SK-N-SH (cell line): ENCODE measurements around the gene KNDC1. TPM values are rescaled to one million over a fixed set of nuclear protein-coding genes. Genes with fewer than 3 reads are reported as not detected.

Experiments used
- CTCF ChIA-PET: fragments of 300-600, 350-600 bp; formaldehyde crosslinking; extraction: SDS; loops from one replicate; lab custom pipeline; 2021; lab: Yijun Ruan, JAX
- POLR2A ChIA-PET: fragments of 350-600 bp; sonication (Branson Sonifier 250); formaldehyde crosslinking; extraction: SDS; loops from one replicate; lab custom pipeline; 2020; ENCODE audit warnings: antibody characterized with exemption, inconsistent platforms; lab: Yijun Ruan, JAX
- DNase-seq: peaks from one replicate; pipeline ENCODE4 v3.0.0; 2012
- H2AFZ ChIP-seq: fragments of 200-600 bp; sonication (generic); 2 replicates; pipeline ENCODE4 v1.8.1; 2016; ENCODE audit warnings: antibody characterized with exemption, mild to moderate bottlenecking, low read depth
- H3F3A ChIP-seq: fragments of 200-600 bp; sonication (generic); replicated peaks from 2 replicates; pipeline ENCODE3; 2016; ENCODE audit warnings: antibody characterized with exemption, mild to moderate bottlenecking; ENCODE audit not compliant: insufficient read depth
- H3K27ac ChIP-seq, 2 experiments: fragments of 200-500 bp in 1 of 2; fragments of 200-600 bp in 1 of 2; sonication (Bioruptor generic) in 1 of 2; sonication (generic), shearing (Covaris generic) in 1 of 2; 2 replicates each; pipeline versions ENCODE4 v1.5.1 to v1.6.1; 2014 to 2016; ENCODE audit warnings: low read depth in 2 of 2, inconsistent platforms in 1 of 2, low read length in 1 of 2, mild to moderate bottlenecking in 1 of 2, mixed read lengths in 1 of 2
- H3K27me3 ChIP-seq: fragments of 200-600 bp; sonication (generic), shearing (Covaris generic); 2 replicates; pipeline ENCODE4 v1.6.1; 2016; ENCODE audit warnings: mixed run types; ENCODE audit not compliant: insufficient read depth
- H3K36me3 ChIP-seq, 2 experiments: fragments of 200-500 bp in 1 of 2; fragments of 200-600 bp in 1 of 2; sonication (Bioruptor generic) in 1 of 2; sonication (generic) in 1 of 2; replicated peaks in 1 of 2; 2 replicates each; pipeline versions ENCODE3 to v1.5.1; 2014 to 2016; ENCODE audit warnings: low read length in 1 of 2, mild to moderate bottlenecking in 1 of 2; ENCODE audit not compliant: insufficient read depth in 2 of 2, control insufficient read depth in 1 of 2
- H3K4me1 ChIP-seq, 2 experiments: fragments of 200-500 bp in 1 of 2; fragments of 200-600 bp in 1 of 2; sonication (Bioruptor generic) in 1 of 2; sonication (generic), shearing (Covaris generic) in 1 of 2; 2 replicates each; pipeline versions ENCODE4 v1.5.1 to v1.6.1; 2014 to 2016; ENCODE audit warnings: low read depth in 1 of 2, low read length in 1 of 2, mixed run types in 1 of 2; ENCODE audit not compliant: insufficient read depth in 2 of 2, control insufficient read depth in 1 of 2
- H3K4me2 ChIP-seq: fragments of 200-600 bp; sonication (generic), shearing (Covaris generic); 2 replicates; pipeline ENCODE4 v1.6.1; 2017; ENCODE audit warnings: mixed run types
- H3K4me3 ChIP-seq, 2 experiments: fragments of 200-500 bp in 1 of 2; fragments of 200-600 bp in 1 of 2; sonication (Bioruptor generic) in 1 of 2; sonication (generic), shearing (Covaris generic) in 1 of 2; 2 replicates each; pipeline versions ENCODE4 v1.5.1 to v1.8.1; 2014 to 2016; ENCODE audit warnings: low read depth in 2 of 2, inconsistent platforms in 1 of 2, low read length in 1 of 2, mild to moderate bottlenecking in 1 of 2, mixed read lengths in 1 of 2, moderate library complexity in 1 of 2
- H3K79me2 ChIP-seq: fragments of 200-600 bp; sonication (generic); 2 replicates; pipeline ENCODE4 v1.8.1; 2017; ENCODE audit warnings: mild to moderate bottlenecking; ENCODE audit not compliant: insufficient read depth
- H3K9ac ChIP-seq: fragments of 200-600 bp; sonication (generic); 2 replicates; pipeline ENCODE4 v1.6.1; 2017; ENCODE audit warnings: mixed run types
- H3K9me2 ChIP-seq: fragments of 200-600 bp; sonication (generic); 2 replicates; pipeline ENCODE4 v1.6.1; 2017; ENCODE audit warnings: mixed run types
- H3K9me3 ChIP-seq: fragments of 200-600 bp; sonication (generic); 2 replicates; pipeline ENCODE4 v1.6.1; 2017; ENCODE audit warnings: mixed run types, mild to moderate bottlenecking, moderate library complexity
- H4K20me1 ChIP-seq: fragments of 200-600 bp; sonication (generic); 2 replicates; pipeline ENCODE4 v1.6.1; 2017; ENCODE audit warnings: mild to moderate bottlenecking, mixed run types; ENCODE audit not compliant: insufficient read depth
- CTCF ChIP-seq: fragments of 200-600 bp; sonication (generic); IDR thresholded peaks from 2 replicates; pipeline ENCODE4 v1.6.1; 2017; ENCODE audit warnings: antibody characterized with exemption, mild to moderate bottlenecking, moderate library complexity
- ELF1 ChIP-seq: IDR thresholded peaks from 2 replicates; pipeline ENCODE4 v1.4.0; 2012
- EZH2phosphoT487 ChIP-seq: fragments of 200-600 bp; sonication (generic); IDR thresholded peaks from 2 replicates; pipeline ENCODE4 v1.6.1; 2017; ENCODE audit warnings: low read depth, mixed run types, mild to moderate bottlenecking, antibody characterized with exemption, moderate library complexity, borderline replicate concordance
- FOSL2 ChIP-seq: IDR thresholded peaks from 2 replicates; pipeline ENCODE4 v1.4.0; 2012; ENCODE audit warnings: low read depth, mild to moderate bottlenecking, moderate library complexity, borderline replicate concordance
- FOXJ3 ChIP-seq: sonication (generic); formaldehyde crosslinking; IDR thresholded peaks from 2 replicates; pipeline ENCODE4 v1.5.1; 2020; ENCODE audit warnings: mild to moderate bottlenecking, missing genetic modification reagents
- GABPA ChIP-seq: IDR thresholded peaks from 2 replicates; pipeline ENCODE4 v1.4.0; 2012; ENCODE audit warnings: low read depth, mild to moderate bottlenecking
- GATA2 ChIP-seq: sonication (generic); formaldehyde crosslinking; IDR thresholded peaks from 2 replicates; pipeline ENCODE4 v1.5.0; 2020; ENCODE audit warnings: mild to moderate bottlenecking, missing genetic modification reagents
- MEF2A ChIP-seq: IDR thresholded peaks from 2 replicates; pipeline ENCODE4 v1.4.0; 2012; ENCODE audit warnings: low read depth, borderline replicate concordance
- NFIC ChIP-seq: IDR thresholded peaks from 2 replicates; pipeline ENCODE4 v1.4.0; 2012; ENCODE audit warnings: borderline replicate concordance
- NRF1 ChIP-seq: IDR thresholded peaks from 2 replicates; pipeline ENCODE4 v1.6.1; 2012; ENCODE audit warnings: low read depth, mild to moderate bottlenecking, low read length
- PBX3 ChIP-seq: IDR thresholded peaks from 2 replicates; pipeline ENCODE4; 2012
- POLR2AphosphoS5 ChIP-seq: IDR thresholded peaks from 2 replicates; pipeline ENCODE4 v1.6.1; 2012; ENCODE audit warnings: low read depth, low read length
- RFX5 ChIP-seq: IDR thresholded peaks from 2 replicates; pipeline ENCODE4 v1.6.1; 2012; ENCODE audit warnings: mild to moderate bottlenecking, improper control_type of control experiment, low read length
- RXRA ChIP-seq: IDR thresholded peaks from 2 replicates; pipeline ENCODE4 v1.4.0; 2012; ENCODE audit warnings: low read depth, mild to moderate bottlenecking, borderline replicate concordance
- TAF1 ChIP-seq: IDR thresholded peaks from 2 replicates; pipeline ENCODE4 v1.6.1; 2012; ENCODE audit warnings: low read depth, mild to moderate bottlenecking, low read length, moderate library complexity, borderline replicate concordance
- TEAD4 ChIP-seq: IDR thresholded peaks from 2 replicates; pipeline ENCODE4 v1.4.0; 2012; ENCODE audit warnings: mild to moderate bottlenecking, borderline replicate concordance; ENCODE audit not compliant: insufficient read depth
- USF1 ChIP-seq: IDR thresholded peaks from 2 replicates; pipeline ENCODE4 v1.4.0; 2012; ENCODE audit warnings: low read depth, borderline replicate concordance
- USF2 ChIP-seq: fragments of 150-350 bp; IDR thresholded peaks from 2 replicates; pipeline ENCODE4 v1.6.1; 2017; ENCODE audit warnings: antibody characterized with exemption, low read length, low read depth, borderline replicate concordance
- YY1 ChIP-seq: IDR thresholded peaks from 2 replicates; pipeline ENCODE4 v1.4.0; 2012; ENCODE audit warnings: low read depth, mild to moderate bottlenecking
- ZBTB33 ChIP-seq: IDR thresholded peaks from 2 replicates; pipeline ENCODE4 v1.4.0; 2012; ENCODE audit warnings: low read depth, borderline replicate concordance
- WGBS: methylation state at CpG from one replicate; pipeline ENCODE4 v1.1.6; 2017; ENCODE audit warnings: low lambda C conversion rate; 5-methylcytosine and 5-hydroxymethylcytosine counted together
- polyA plus RNA-seq, 3 experiments: library from polyadenylated mRNA; depleted of rRNA; stranded (reverse); fragments of >200 nt; gene quantifications; 2 replicates each; pipeline ENCODE4 v1.2.3, GENCODE V29; 2012

Gene KNDC1
- polyA plus RNA-seq, 1 of the 3 experiments (the other 2 are of a cell fraction), result 1.4 TPM

GRCh38 chr10:133206356-133207040, 46.5 kb downstream of the KNDC1 start:
- Histone ChIP-seq H3K9ac (no peak overlapping the region), H4K20me1 (no peaks in the 10 kb centered on the region), H3K27ac (no peak overlapping the region), H3F3A (no peaks in the 10 kb centered on the region), H3K9me3 (no peaks in the 10 kb centered on the region), H2AFZ (no peak overlapping the region), H3K27me3 (0 out of 2 replicates have a peak, but pooled peaks cover 5% of the 10 kb centered on the region), H3K79me2 (no peaks in the 10 kb centered on the region), H3K9me2 (no peaks in the 10 kb centered on the region), H3K4me3 (no peak overlapping the region), H3K4me1 (no peaks in the 10 kb centered on the region), H3K4me2 (no peak overlapping the region), H3K36me3 (no peaks in the 10 kb centered on the region)
- DNase-seq, result no peak
- WGBS, result 71% methylated on average over 6 of the region's 17 CpGs
- TF ChIP-seq PBX3, result no peak
- no peak for TF ChIP-seq YY1
- TF ChIP-seq EZH2phosphoT487, result no peak
- TF ChIP-seq NRF1, result no peak
- TF ChIP-seq USF2, result no peak
- no peak for TF ChIP-seq ELF1
- TF ChIP-seq GATA2 (CRISPR knock-in tag), result no peak
- no peak for TF ChIP-seq NFIC
- TF ChIP-seq FOXJ3 (CRISPR knock-in tag), result no peak
- TF ChIP-seq CTCF, result no peak
- no peak for TF ChIP-seq MEF2A
- TF ChIP-seq USF1, result no peak
- no peak for TF ChIP-seq TEAD4
- TF ChIP-seq FOSL2, result no peak
- TF ChIP-seq RXRA, result no peak
- TF ChIP-seq RFX5, result no peak
- no peak for TF ChIP-seq POLR2AphosphoS5
- no peak for TF ChIP-seq GABPA
- TF ChIP-seq TAF1, result no peak
- no peak for TF ChIP-seq ZBTB33
- ChIA-PET POLR2A (no interaction called here), CTCF (interaction anchor here (0.6 kb wide), 1 partner anchor 28 kb away, joined by 3 read pairs; no protein-coding TSS in a partner anchor)
